ENCODE measurements around the gene ASTN1. TPM values are rescaled to one million over a fixed set of nuclear protein-coding genes. Genes with fewer than 3 reads are reported as not detected.

The ASTN1 gene
- total RNA-seq, result under 1 TPM; 0.23 to 0.62 TPM

DNA sequence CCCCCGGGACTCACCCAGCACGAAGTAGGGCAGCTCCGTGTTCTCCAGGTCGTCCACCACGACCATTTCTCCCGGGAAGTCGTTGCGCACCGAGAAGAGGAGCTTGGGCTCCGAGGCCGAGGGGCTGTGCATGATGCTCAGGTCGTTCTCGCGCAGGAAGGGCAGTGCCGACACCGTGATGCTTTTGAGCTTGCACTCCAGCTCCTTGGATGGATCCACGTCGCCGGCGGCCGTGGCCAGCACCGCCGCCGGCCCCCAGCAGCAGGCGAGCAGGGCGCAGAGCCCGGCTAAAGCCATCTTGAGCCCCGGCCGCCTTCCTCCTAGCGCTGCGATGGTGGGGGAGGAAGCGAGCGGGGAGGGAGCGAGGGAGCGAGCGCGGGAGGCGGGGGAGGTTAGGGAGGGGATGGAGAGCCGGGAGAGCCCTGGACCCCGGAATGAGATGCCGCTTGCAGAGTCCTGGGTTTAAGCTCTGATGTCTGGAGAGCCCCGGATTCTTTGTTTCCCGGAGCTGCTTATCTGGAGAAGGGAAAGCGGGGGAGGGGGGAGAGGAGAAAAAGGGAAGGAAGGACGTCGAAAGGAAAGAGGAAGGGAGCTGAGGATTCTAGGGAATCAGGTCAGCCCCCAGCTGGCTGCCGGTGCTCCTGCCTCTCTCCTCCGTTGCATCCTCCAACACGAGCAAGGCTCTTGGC lies at the start of gene ASTN1:
Gene ASTN1, minus strand, starts transcription at position 333 of the 689 bp plus-strand sequence. Its CDS starts 36 bp downstream, at position 297.
- 1% methylated on average over 43 of the region's 49 CpGs for WGBS
- DNase-seq (ENCODE audit: low spot score), result no peak
- H3K36me3 ChIP-seq, result no peaks in the 10 kb centered on the region
- no peaks in the 10 kb centered on the region for H3K4me1 ChIP-seq (replicated peaks)
- peaks cover 20% of the 10 kb centered on the region for H3K27me3 ChIP-seq (replicated peaks; ENCODE audit: insufficient read depth)
- H3K4me3 ChIP-seq, result no peak within 1 kb of the TSS
- H3K9me3 ChIP-seq, result no peaks in the 10 kb centered on the region
- intact Hi-C loops (cut with DNase I), result no loop called here
- TF ChIP-seq POLR2AphosphoS5 (IDR thresholded peaks at IDR 0.05) (no peak), CTCF (IDR thresholded peaks at IDR 0.05) (no peak), POLR2A (IDR thresholded peaks at IDR 0.05) (no peak)
- H3K27ac ChIP-seq, result no peak within 1 kb of the TSS

GRCh38 chr1:177211231-177211630 lies 46.7 kb upstream of the ASTN1 start:
- H3K27me3 ChIP-seq (replicated peaks; ENCODE audit: insufficient read depth), result no peaks in the 10 kb centered on the region
- H3K4me3 ChIP-seq, result no peak overlapping the region
- no peak overlapping the region for H3K27ac ChIP-seq
- intact Hi-C loops (cut with DNase I), result no loop called here
- DNase-seq (ENCODE audit: low spot score), result no peak
- H3K4me1 ChIP-seq (replicated peaks), result no peaks in the 10 kb centered on the region
- WGBS, result 27% methylated on average over 4 of the region's 4 CpGs
- H3K36me3 ChIP-seq, result no peaks in the 10 kb centered on the region
- TF ChIP-seq POLR2A (IDR thresholded peaks at IDR 0.05) (no peak), POLR2AphosphoS5 (IDR thresholded peaks at IDR 0.05) (no peak), CTCF (IDR thresholded peaks at IDR 0.05) (no peak)
- no peaks in the 10 kb centered on the region for H3K9me3 ChIP-seq

DNA sequence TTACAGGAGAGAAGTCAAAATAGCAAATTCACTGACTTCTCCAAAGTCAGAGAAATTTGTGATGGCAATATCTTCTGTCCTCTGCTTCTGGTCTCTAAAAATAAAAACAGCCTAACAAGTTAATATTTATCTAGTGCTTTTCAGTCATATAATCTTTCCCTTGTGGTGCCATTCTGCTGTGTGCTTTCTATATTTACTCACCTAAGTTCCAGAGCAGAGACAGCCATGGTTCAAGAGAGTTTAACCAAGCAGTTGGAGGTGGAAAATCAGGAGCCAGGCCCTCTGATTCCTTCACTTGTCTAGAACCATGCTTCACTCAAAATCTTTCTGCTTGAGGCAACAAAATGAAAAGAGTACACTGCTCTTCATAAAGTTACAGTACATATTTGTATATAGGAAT lies 45.6 kb upstream of the ASTN1 start:
- Histone ChIP-seq H3K4me3 (no peak overlapping the region), H3K4me1 (replicated peaks) (no peaks in the 10 kb centered on the region), H3K36me3 (no peaks in the 10 kb centered on the region), H3K27me3 (replicated peaks; ENCODE audit: insufficient read depth) (no peaks in the 10 kb centered on the region), H3K27ac (no peak overlapping the region), H3K9me3 (no peaks in the 10 kb centered on the region)
- intact Hi-C loops (cut with DNase I), result no loop called here
- TF ChIP-seq POLR2AphosphoS5 (IDR thresholded peaks at IDR 0.05), result no peak
- no peak for TF ChIP-seq POLR2A (IDR thresholded peaks at IDR 0.05)
- no peak for TF ChIP-seq CTCF (IDR thresholded peaks at IDR 0.05)
- no peak for DNase-seq (ENCODE audit: low spot score)

- Histone ChIP-seq H3K27ac (no peak overlapping the region), H3K4me3 (no peak overlapping the region)
Observed at GRCh38 chr1:177209357-177209756, 44.8 kb upstream of the ASTN1 start.

More at GRCh38 chr1:177209357-177209756, 44.8 kb upstream of the ASTN1 start:
- Histone ChIP-seq H3K9me3 (no peaks in the 10 kb centered on the region), H3K36me3 (no peaks in the 10 kb centered on the region), H3K4me1 (replicated peaks) (no peaks in the 10 kb centered on the region), H3K27me3 (replicated peaks; ENCODE audit: insufficient read depth) (no peaks in the 10 kb centered on the region)
- intact Hi-C loops (cut with DNase I), result no loop called here
- WGBS, result 20% methylated on average over 3 of the region's 3 CpGs
- DNase-seq (ENCODE audit: low spot score), result peak; percentile 20
- TF ChIP-seq CTCF (IDR thresholded peaks at IDR 0.05) (no peak), POLR2AphosphoS5 (IDR thresholded peaks at IDR 0.05) (no peak), POLR2A (IDR thresholded peaks at IDR 0.05) (no peak)
